HTERT RPE-1 (cell line): ENCODE results near the gene C14orf119.

ENCODE experiments used
- in situ Hi-C: fragments of 300-500 bp; cut with MboI; formaldehyde crosslinking; loops from 4 replicates; pipeline ENCODE4 v1.14.3; 2020; ENCODE audit warnings: low sequenced_read_pairs

C14orf119 gene

GRCh38 chr14:23060536-23061260 is 34.6 kb upstream of the C14orf119 start:
- in situ Hi-C loops, result no loop called here

DNA sequence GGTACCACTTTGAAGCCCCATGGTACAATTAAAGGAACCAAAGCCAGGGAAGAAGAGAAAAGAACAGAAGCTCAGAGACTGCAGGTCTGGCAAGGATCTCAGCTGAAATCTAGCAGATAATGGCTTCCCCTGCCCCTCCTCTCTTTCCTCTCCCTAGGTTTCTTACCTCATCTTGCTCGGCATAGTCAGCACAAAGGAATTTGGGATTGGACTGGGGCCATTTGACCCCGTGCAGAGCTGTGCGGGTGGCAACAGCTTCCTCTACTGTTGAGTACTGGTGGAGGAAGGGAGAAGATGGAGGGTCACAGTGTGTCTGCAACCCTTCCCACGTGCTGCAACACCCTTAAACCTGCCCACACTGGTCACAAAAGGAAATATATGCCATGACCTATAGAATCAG is 33.3 kb upstream of the C14orf119 start:
- in situ Hi-C loops, result no loop called here

DNA sequence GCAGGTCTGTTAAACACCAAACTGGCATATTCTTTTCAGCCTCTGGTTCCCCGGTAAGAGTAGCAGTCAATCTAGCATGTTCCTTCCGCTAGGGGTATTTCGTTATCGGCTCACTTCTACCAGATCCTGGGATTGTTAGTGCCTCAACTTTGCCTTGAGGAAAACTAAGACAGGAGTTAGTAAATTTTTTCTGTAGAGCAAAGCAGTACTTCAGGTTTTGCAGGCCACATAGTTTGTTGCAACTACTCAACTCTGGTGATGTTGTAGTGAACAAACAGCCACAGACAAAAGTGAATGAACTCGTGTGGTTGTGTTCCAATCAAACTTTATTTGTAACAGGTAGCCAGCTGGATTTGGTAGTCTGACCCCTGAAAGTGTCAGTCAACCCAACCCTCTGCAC is 31.7 kb upstream of the C14orf119 start:
- in situ Hi-C loops, result no loop called here

DNA sequence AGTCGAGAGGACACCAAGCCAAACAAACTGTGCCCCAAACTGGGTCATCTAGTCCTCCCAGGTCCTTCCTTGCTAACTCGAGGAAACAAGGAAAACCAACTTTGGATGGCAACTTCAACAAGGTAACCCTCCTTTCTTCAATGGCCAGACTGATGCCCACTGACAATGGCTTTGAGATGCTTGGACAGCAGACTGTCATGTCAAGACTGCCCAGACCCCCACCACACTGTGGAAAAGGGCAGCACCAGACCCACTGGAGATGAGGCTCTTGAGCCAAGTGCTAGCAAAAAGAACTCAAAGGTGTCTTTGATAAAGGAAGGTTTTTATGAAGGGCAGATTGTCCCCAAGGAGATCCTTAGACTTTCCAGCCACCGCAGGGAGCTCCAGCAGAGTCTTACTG is 28.9 kb upstream of the C14orf119 start:
- in situ Hi-C loops, result no loop called here

DNA sequence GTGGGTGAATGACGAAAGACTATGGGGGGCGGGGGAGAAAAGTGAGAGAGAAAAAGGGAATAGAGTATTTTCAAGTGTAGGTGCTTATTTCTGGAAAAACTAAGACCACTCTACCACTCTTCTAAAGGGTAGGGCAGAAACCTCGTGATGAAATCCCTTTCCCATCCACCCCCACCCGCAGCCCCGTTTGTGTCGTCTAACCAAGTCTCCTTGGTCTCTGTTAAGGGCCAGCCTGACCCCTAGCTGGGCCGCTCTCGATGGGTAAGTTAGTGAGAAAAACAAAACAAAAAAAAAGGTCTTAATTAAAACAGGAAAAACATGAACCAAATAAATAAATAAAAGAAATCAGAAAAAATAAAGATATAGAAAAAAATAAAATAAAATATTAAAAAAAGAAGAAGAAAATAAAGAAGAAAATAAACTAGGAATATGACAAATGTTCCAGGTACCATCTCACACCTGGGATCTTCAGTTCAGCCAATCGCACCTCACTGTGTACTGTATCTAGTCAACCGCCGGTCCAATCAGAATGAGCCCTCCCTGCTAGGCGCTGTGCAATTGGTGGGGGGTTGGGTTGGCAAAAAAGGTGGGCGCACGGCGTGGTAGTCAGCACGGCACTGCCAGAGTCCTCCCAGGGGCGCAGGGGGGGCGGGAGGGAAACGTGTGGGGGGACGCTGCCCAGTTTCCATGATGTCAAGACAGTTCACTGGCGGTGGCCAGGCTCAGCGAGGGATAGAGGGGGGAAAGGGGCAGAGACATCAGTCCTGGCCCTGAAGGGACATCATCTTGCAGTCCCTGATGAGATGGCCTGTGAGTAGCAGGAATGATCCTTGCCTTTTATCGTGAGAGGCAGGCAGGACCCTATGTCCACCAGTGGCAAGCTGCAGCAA is 28.2 kb upstream of the C14orf119 start:
- in situ Hi-C loops, result no loop called here

GRCh38 chr14:23067847-23068788 is 27.2 kb upstream of the C14orf119 start:
- in situ Hi-C loops, result no loop called here

DNA sequence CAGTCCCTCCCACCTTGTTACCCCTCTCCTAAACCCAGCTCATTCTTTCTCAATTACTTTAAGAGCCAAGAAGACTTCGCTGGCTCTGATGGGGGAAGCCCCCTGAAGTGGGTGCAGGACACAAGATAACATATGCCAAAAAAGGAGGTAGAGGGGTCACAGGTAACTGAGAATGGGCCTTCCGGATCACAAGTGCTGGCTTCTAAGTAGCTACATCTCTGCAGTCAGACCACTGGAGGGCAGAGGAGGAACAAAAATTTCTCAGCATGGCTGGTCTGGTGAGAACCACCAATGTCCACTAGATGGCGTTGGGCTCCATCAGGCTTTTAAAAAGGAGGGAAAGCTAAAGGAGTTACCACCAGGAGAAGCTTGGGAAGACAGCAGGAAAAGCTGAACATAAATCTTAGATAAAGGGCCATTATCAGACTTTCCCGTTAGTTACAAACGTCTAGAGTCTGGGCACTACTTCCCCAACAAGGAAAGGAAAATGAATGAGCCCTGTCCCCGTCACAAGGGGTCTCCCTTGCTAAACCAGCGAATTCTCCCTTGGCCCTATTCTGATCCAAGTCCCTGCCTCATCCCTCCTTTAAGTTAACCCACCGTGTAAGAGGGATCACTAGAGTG is 26.4 kb upstream of the C14orf119 start:
- in situ Hi-C loops, result no loop called here

- in situ Hi-C loops, result no loop called here
Observed at GRCh38 chr14:23069413-23069806, 25.9 kb upstream of the C14orf119 start.

DNA sequence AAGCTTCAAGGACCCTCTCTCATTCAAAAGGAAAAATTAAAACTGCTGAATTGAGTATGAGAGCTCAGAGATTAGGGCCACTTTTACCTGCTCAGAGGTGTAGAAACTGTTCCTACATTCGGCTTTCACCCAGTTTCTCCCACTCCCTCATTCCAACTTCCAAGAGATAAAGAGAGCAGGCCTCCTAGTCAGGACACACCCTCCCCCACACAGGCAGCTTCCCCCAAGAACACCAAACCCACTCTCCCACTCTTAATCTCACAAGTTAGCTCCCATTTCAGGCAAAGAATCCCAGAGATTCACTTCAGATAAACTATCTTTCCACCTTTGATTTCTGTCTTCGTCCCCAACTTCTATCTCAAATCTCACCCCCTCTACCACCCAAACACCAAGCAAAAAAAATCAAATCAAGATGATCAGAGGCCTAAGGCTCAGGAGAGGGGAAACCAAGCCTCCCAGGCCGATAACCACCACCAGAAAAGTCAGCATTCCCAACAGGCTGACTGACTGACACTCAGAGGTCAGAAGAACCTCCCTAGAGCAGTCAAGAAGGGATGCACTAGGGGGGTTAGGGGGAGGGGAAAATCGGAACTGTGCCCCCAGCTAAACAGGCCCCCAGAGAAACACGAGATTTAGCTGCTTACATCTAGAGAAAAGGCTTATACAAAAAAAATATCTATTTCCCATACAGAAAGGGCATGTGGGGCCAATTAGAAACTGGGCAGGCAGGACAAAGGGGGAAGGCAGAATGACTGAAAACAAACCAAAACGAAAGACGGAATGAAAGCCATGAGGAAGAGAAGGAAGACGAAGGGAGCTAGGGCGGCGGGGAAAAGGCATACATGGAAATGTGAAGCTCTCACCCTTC is 24.8 kb upstream of the C14orf119 start:
- in situ Hi-C loops, result no loop called here

DNA sequence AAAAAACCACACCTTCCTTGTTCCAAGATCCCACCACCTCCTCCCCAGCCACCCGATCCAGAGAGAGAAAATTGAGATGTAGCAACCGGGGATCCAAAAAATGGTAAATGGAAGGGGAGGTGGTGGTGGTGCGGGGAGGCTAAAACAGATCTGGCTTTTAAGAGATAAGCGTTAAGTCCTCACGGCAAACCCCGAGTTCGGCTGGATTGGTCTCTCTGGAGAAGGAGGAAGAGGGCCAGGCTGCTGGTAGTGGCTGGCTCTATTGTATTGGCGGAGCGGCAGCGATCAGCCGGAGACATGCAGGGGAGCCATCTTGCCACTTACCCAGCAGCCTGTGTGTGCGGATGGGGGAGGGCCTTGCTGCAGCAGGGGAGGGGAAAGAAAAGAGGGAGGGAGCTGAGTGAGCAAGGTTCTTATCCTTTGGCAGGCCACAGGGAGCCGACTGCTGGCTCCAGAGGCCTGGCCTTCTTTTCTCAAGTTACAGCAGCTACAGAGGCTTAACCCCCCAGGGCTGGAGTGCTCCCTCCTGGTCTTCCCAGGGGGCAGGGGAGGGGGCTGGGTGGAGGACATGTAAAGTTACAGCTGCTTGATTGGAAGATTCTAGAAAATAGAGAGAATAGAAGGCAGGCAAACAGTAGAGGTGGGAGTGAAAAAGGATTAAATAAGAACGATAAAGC is 23.9 kb upstream of the C14orf119 start:
- in situ Hi-C loops, result no loop called here

GRCh38 chr14:23071921-23072539 is 23.3 kb upstream of the C14orf119 start:
- in situ Hi-C loops, result no loop called here

DNA sequence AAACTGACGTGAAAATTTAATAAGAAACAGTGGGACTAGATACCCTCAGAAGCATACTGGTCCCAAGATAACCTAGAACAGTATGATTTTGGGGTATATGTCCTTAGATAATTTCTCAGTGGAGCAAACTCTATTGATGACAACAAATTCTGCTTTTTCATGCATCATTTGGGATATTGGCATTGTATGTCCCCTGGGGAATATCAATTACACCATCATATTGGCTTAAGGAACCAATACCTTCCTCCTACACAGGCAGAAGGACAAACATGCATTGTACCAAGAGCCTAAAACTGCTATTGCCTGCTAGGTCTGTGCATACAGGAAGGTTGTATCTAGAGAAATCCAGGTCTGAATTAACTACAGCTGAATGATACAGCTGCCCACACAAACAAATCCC is 20.4 kb upstream of the C14orf119 start:
- in situ Hi-C loops, result no loop called here

DNA sequence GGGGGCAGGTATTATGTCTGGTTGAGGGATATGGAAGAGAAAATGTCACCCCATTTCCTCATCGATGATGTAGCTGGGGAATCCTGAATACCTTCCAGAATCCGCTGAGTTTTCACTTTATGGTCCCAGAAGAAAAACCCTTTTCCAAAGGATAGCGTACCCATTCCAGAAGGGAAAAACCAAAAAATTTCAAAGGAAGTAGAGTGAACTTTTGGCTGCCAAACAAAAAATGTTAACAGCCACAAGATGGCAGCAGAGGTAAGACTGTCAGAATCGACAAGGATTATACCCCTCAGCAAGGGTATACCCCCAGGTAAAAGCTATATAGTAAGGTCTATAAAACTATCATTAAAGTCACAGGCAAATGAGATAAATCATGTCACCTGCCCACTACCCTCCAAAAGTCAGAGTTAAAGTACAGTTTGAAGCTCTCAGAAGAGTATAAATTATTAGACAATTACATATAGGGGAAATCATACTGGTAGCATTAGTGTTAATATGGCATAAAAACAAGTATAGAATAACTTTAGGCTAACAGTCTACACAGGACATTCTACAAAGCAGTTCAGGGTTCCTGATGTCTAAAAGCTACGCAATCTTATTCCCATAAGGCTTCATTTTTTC is 18.4 kb upstream of the C14orf119 start:
- in situ Hi-C loops, result no loop called here

- in situ Hi-C loops, result no loop called here
Observed at GRCh38 chr14:23077962-23078361, 17.3 kb upstream of the C14orf119 start.

DNA sequence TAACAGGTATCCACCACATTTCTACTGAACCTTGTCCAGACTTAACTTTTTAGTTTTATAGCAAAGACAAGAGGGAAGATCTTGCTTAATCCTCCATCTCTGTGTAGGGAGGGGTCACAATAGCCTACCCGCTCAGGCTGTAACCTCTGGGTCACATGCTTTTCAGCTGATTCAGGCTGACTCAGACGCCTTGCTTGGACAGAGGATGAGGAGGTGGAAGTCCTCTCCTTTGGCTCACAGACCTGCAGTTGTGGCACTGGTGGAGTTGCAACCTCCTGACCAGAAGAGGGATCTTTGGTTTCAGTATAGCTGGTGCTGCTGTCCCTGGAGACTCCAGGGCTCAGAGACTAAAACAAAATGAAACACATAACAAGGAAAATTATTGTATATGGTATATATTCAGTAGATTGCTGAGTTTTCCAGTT is 16.6 kb upstream of the C14orf119 start:
- in situ Hi-C loops, result no loop called here

DNA sequence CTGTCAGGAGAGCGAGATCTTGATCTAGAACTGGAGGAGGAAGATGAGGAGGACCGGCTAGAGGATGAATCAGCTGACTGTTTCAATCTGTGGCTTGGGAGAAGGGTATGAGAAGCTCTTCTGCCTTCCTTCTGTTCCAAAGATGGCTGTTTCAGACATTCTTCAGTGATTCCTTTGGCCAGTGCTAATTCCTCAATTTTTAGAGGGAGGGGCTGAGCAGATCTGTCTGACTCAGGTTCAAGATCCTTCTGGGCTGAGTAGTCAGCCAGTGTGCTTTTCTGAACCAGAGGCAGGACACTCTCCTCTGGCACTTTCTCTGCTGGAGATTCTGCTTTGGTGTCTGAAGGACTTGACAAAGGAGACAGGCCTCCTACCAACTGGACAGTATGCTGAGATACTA is 15.6 kb upstream of the C14orf119 start:
- in situ Hi-C loops, result no loop called here

DNA sequence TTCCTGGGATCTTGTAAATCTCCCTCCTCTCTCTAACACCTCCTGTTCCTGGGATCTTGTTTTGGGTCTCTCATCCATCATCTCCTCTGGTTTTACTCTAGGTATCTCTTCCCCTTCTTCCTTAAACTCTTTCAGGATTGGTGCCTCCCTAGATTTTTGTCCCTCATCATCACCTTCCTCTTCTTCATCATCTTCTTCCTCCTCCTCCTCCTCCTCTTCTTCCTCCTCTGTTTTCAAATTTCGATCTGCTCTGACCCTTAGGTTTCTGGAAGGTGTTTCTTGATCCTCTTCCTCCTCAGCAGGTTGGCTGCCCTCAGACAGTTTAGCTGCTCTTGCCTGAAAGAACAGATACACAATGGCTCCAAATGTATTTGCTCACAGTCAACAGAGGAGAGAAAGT is 14.8 kb upstream of the C14orf119 start:
- in situ Hi-C loops, result no loop called here

DNA sequence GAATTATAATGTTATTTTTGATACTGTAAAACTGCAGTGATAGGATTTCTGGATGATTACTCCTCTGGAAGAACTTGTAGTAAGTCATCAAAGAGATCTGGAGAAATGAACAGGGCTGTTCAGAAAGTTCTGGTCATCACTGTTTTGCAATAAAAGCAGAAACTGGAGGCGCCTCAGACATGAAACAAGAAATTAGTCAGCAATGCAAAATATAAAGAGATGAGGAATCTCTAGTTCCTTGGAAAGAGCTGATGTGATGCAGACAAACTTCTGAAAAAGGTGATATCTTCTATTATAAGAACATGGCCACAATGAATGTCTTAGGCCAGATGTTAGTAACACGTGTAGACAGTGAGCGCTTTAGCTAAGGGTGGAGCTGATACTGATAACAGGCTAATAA is 9.8 kb upstream of the C14orf119 start:
- in situ Hi-C loops, result no loop called here
